GM12864 (cell line): ENCODE results near the gene TNFRSF19.

Source experiments
- DNase-seq: peaks from one replicate; pipeline ENCODE4 v3.0.0-alpha.2; 2011; ENCODE audit warnings: low read depth
- H3K4me3 ChIP-seq: 2 replicates; pipeline ENCODE4 v1.5.1; 2011; ENCODE audit warnings: mild to moderate bottlenecking, low read depth, low read length, control low read depth
- TF ChIP-seq, protein P1 (sequence below): IDR thresholded peaks from 2 replicates; pipeline ENCODE4 v1.5.1; 2011; ENCODE audit warnings: low read depth, mild to moderate bottlenecking, moderate library complexity, low read length, control low read depth, inconsistent platforms; ENCODE audit errors: missing control alignments

TNFRSF19 gene

DNA sequence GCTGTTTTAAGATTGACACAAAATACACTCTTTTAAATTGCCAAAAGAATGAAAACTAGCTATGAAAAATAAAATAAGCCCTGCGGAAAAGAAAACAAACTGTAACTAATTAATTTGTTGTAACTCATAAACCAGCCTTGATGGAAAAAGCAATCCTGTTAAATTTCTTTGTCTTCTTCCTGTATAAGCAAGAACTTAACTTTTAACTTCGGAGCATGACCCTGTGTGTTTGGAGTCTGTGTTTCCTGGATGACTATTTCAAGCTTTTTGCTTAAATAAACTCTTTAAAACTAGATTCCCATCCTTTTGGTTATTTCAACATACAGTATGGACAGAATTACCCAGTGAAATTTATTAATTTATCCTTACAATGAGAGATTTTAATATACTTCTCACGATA is 122.6 kb downstream of the TNFRSF19 start:
- DNase-seq = no peak
- no peak overlapping the region for H3K4me3 ChIP-seq
- TF ChIP-seq, protein P1, sequence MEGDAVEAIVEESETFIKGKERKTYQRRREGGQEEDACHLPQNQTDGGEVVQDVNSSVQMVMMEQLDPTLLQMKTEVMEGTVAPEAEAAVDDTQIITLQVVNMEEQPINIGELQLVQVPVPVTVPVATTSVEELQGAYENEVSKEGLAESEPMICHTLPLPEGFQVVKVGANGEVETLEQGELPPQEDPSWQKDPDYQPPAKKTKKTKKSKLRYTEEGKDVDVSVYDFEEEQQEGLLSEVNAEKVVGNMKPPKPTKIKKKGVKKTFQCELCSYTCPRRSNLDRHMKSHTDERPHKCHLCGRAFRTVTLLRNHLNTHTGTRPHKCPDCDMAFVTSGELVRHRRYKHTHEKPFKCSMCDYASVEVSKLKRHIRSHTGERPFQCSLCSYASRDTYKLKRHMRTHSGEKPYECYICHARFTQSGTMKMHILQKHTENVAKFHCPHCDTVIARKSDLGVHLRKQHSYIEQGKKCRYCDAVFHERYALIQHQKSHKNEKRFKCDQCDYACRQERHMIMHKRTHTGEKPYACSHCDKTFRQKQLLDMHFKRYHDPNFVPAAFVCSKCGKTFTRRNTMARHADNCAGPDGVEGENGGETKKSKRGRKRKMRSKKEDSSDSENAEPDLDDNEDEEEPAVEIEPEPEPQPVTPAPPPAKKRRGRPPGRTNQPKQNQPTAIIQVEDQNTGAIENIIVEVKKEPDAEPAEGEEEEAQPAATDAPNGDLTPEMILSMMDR = no peak

DNA sequence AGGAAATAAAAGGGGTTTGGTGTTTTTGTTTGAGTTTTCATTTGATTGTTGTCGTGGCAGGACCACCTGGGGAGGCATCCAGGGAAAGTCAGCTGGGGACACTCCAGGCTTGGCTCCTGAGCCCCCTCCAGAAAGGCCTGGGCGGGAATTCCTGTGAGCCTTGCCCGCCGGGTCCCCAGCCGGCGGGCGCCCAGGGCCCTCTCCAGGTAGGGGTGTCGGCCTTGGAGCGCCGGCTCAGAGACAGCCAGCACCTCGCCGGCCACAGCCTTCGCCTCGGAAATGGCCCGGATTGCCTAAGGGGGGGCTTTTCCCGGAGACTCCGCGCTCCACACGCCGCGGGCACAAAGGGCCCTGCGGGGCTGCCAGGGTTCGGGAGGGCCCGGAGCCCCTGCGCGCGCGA is 125.0 kb downstream of the TNFRSF19 start:
- H3K4me3 ChIP-seq = no peak overlapping the region
- TF ChIP-seq, protein P1 = no peak
- no peak for DNase-seq

DNA sequence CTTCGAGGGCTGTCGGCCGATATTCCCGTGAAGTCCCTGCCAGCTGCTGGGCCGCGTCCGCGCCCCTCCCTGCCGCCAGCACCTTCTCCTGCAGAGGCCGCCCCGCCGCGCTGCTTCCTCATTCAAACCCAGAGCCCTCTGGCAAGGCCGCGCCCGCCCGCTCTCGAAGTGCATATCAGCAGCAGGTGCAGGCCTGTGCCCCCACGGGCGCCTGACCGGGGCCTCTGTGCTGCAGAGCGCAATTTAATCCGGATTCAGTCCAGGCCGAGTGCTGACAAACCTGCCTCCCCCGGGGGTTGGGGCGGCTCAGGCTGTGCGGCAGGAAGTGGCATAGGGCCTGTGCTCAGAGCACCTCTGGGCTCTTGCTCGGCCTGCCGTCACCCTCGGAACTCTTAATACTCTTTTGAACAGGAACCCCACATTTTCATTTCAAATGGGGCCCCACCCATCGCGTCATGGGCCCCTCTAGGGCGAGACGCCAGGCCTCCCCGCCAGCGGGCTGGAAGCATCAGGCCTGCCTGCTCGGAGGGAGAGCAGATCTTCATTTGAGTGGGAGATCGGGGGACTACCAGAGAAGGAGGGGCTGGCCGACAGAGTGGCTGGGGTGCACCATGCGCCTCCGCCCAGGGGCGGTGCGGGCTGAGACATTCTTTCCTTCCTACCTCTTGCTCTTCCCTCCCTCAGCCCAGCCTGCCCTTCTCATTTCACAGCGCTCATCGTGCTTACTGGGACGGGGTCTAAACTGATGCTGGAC is 125.7 kb downstream of the TNFRSF19 start:
- TF ChIP-seq, protein P1 = no peak
- peak overlapping the region; percentile 5 for H3K4me3 ChIP-seq
- DNase-seq = peak; percentile 30

DNA sequence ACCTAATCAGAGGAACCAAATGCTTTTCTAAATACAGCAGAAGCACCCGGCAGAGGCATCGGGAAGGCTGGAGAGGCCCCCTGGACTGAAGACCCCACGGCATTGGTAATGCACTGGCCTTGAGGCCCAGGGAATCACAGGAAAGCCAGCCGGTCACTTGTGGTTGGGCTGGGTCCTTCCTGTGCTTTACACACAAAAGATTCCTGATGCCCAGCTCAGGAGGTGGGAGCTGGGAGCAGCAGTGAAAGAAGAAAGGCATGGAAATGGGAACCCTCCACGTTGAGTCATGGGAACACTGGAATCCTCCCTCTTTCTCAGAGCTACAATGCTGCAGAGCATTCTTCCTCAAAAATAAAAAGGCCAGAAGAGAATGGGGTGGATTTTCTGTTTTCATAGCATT is 126.4 kb downstream of the TNFRSF19 start:
- no peak overlapping the region for H3K4me3 ChIP-seq
- no peak for DNase-seq

DNA sequence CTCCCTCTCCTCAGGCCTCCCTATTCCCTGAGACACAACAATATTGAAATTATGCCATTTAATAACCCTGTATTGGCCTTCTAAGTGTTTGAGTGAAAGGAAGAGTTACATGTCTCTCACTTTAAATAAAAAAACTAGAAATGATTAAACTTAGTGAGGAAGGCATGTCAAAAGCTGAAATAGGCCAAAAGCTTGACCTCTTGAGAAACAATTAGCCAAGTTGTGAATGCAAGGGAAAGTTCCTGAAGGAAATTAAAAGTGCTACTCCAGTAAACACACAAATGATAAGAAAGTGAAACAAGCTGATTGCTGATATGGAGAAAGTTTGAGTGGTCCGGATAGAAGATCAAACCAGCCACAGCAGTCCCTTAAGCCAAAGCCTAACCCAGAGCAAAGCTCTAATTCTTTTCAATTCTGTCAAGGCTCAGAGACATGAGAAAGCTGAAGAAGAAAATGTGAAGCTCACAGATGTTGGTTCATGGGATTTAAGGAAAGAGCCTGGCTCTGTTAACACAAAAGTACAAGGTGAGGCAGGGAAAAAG is 127.6 kb downstream of the TNFRSF19 start:
- DNase-seq = no peak
- TF ChIP-seq, protein P1 = no peak

More for the DNA sequence above, 126.4 kb downstream of the TNFRSF19 start:
- TF ChIP-seq, protein P1 = no peak

DNA sequence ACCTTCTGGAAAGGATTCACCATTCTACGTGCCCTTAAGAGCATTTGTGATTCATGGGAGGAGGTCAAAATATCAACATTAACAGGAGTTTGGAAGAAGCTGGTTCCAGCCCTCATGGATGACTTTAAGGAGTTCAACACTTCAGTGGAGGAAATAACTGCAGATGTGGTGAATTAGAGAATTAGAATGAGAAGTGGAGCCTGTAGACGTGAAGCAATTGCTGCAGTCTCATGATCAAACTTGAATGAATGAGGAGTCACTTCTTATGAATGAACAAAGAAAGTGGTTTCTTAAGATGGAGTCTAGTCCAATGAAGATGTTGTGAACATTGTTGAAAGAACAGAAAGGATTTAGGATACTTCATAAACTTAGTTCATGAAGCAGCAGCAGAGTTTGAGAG is 129.1 kb downstream of the TNFRSF19 start:
- DNase-seq = no peak
- TF ChIP-seq, protein P1 = no peak
- H3K4me3 ChIP-seq = no peak overlapping the region

More for the DNA sequence above, 127.6 kb downstream of the TNFRSF19 start:
- no peak overlapping the region for H3K4me3 ChIP-seq

DNA sequence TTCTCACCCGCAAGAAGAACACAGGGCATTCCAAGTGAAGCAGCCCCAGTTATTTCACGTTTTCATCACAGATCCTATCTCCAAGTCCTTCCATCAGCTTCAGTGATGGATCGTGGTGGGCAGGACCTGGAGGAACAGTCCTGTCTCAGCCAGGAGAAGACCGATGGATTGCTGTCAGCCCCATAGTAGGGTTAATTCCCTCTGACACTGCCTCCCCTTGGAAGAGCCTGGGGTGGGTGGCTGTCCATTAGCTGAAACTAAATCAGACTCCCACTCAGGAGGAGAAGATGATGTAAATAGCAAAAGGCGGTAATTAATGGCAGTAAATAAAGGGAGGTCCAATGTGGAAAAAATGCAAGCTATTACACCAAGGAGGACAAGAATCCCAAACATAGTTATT is 131.0 kb downstream of the TNFRSF19 start:
- H3K4me3 ChIP-seq = no peak overlapping the region
- TF ChIP-seq, protein P1 = no peak
- DNase-seq = no peak
